Fibroblast of mammary gland (primary cell): ENCODE measurements around the gene ST3GAL6.

ENCODE experiments used
- DNase-seq: peaks from one replicate; pipeline ENCODE4 v3.0.0-alpha.2; 2010; ENCODE audit warnings: low read depth
- H3K4me3 ChIP-seq: 2 replicates; pipeline ENCODE4 v1.5.1; 2011; ENCODE audit warnings: low read depth, mild to moderate bottlenecking, low read length, moderate library complexity; ENCODE audit not compliant: control insufficient read depth
- TF ChIP-seq, protein P1 (sequence below): conservative IDR thresholded peaks from 2 replicates; pipeline ENCODE4 v1.5.1; 2011; ENCODE audit warnings: low read depth, low read length, inconsistent platforms; ENCODE audit not compliant: control insufficient read depth, insufficient read depth

ST3GAL6 gene

DNA sequence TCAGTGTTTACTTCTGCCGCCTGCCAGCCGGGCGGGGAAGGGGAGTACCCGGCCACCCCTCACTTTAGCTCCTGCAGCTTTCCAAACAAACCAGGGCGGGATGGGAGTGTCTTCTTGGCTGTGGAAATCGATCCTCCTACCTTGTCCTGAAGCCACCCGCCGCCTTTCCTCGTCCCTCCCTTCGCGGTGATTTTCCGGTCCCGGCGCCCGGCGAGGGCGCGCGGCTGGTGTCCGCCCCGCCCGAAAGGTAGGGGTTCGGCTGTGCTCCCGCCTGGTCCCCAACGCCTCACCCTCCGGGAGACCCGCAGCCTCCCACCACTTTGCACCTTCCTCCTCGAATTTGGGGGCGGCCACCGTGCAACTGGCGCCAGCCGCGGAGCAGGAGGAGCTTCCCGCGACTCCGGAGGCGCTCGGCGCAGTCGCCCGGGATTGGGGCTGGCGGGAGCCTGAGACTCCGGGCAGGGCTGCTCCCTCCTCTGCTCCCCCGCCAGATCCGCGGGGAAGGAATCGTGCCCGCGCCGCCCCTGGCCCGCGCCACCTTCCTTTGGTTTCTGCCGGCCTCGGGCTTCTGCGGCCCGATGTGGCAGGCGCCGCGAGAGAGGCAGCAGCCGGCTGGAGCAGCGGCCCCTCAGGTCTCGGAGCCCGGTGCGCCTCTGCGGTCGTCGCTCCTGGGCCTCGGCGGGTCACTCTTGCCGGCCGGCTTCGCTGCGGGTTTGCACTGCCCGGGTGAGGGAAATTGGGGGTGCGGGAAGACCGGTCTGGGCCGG is 30.7 kb upstream of the ST3GAL6 start:
- TF ChIP-seq, protein P1, sequence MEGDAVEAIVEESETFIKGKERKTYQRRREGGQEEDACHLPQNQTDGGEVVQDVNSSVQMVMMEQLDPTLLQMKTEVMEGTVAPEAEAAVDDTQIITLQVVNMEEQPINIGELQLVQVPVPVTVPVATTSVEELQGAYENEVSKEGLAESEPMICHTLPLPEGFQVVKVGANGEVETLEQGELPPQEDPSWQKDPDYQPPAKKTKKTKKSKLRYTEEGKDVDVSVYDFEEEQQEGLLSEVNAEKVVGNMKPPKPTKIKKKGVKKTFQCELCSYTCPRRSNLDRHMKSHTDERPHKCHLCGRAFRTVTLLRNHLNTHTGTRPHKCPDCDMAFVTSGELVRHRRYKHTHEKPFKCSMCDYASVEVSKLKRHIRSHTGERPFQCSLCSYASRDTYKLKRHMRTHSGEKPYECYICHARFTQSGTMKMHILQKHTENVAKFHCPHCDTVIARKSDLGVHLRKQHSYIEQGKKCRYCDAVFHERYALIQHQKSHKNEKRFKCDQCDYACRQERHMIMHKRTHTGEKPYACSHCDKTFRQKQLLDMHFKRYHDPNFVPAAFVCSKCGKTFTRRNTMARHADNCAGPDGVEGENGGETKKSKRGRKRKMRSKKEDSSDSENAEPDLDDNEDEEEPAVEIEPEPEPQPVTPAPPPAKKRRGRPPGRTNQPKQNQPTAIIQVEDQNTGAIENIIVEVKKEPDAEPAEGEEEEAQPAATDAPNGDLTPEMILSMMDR: no peak
- H3K4me3 ChIP-seq: peak overlapping the region; percentile 58
- DNase-seq: no peak

DNA sequence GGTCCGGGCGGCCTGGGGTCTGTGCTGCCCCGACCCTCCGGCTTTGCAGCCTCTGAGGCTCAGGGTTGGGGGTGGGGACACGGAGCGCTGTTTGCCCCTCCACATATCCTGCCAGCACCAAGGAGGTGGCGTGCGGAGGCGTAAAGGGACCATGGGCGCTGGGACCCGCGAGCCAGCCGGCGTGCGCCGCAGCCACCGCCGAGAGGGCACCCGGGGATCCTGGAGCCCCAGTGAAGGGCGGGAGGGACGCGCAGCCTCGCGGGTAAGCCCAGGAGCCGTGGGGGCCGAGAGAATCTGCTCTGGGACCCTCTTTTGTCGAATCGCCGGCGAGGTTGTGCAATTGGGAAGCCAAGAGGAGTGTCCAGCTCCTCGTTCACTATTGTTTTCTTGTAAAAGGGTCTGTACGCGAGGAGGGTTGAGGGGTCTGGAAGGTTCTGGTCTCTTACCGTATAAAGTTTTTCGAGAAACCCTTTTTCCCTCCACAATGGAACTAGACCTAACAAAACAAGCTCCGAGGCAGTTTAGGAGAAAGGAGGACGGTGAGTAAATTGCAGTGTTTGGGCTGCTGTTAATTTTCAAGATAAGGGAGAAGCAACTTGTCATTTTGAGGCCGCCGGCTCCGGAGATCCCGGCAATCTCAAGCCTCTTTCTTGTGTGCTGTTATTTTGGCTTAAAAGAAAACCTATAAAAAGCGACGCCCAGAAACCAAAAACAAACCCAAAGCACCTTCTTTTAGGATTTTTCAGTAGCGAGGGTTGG is 29.9 kb upstream of the ST3GAL6 start:
- peak overlapping the region; percentile 58 for H3K4me3 ChIP-seq
- DNase-seq: no peak
- TF ChIP-seq, protein P1: no peak

GRCh38 chr3:98733812-98734281 is 29.3 kb upstream of the ST3GAL6 start:
- TF ChIP-seq, protein P1: no peak
- peak overlapping the region; percentile 58 for H3K4me3 ChIP-seq
- no peak for DNase-seq

DNA sequence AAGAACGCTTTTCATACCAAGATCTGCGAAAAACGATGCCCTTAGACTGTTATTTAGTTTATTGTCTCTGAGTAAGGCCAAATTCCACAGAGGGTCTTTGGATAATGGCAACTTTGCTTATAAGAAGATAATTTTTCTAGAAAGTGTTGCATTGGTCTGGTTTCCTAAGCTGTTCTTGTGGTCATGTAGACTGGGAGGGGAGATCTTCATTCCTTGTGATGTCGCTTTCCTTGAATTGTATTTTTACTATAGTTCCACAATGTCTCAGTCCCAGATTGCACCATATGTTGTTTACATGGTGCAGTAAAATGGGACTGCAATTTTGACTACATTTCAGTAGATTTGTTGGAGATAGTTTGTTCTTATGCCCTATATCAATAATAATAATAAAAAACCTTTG is 28.8 kb upstream of the ST3GAL6 start:
- H3K4me3 ChIP-seq: no peak overlapping the region

GRCh38 chr3:98734735-98735134 is 28.4 kb upstream of the ST3GAL6 start:
- H3K4me3 ChIP-seq: no peak overlapping the region
- TF ChIP-seq, protein P1: no peak
- DNase-seq: no peak

More for the DNA sequence above, 28.8 kb upstream of the ST3GAL6 start:
- TF ChIP-seq, protein P1: no peak
- DNase-seq: no peak

DNA sequence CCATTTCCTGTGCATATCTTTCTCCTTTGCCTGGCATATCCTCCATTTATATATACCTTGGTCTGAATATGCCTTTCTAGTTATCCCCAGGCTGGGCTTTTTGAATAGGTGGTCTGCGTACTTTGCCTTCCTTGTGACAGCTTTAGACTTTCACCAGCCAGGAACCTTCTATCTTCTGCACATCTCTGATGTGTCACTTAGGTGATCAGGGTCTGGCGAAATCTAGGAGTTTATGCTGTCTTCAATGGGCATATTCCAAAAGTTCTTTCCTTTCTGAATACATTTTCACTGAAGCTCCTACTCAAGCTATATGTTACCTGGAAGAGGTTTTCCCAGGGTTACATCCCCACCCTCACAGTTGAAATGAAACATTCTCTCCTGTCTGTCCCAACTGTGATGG is 27.8 kb upstream of the ST3GAL6 start:
- TF ChIP-seq, protein P1: no peak
- no peak for DNase-seq
- H3K4me3 ChIP-seq: no peak overlapping the region
